D721Med (cell line): ENCODE results near the gene BAZ1A.

ENCODE experiments used
- DNase-seq: peaks from one replicate; pipeline ENCODE4 v3.0.0; 2011; ENCODE audit warnings: low spot score; ENCODE audit not compliant: insufficient read length
- FAIRE-seq: peaks from 2 replicates; lab custom pipeline; 2011; peaks lifted over from hg19 to GRCh38; lab: Jason Lieb, UNC
- CTCF ChIP-seq: IDR thresholded peaks from 2 replicates; pipeline ENCODE4 v1.5.1; 2012; ENCODE audit warnings: mild to moderate bottlenecking, control low read depth; ENCODE audit not compliant: insufficient read depth; ENCODE audit errors: missing control alignments

Gene BAZ1A

GRCh38 chr14:34775922-34776321 lies 99.2 kb downstream of the BAZ1A start:
- FAIRE-seq (no peak), DNase-seq (no peak)
- no peak for TF ChIP-seq CTCF

GRCh38 chr14:34775342-34775741 lies 99.8 kb downstream of the BAZ1A start:
- DNase-seq (no peak), FAIRE-seq (no peak)
- TF ChIP-seq CTCF = no peak

- DNase-seq (no peak), FAIRE-seq (no peak)
- TF ChIP-seq CTCF = no peak
Observed at GRCh38 chr14:34770901-34771300, 104.3 kb downstream of the BAZ1A start.

GRCh38 chr14:34766606-34767005 lies 108.6 kb downstream of the BAZ1A start:
- DNase-seq (no peak), FAIRE-seq (no peak)
- no peak for TF ChIP-seq CTCF

GRCh38 chr14:34766060-34766459 lies 109.1 kb downstream of the BAZ1A start:
- no peak for FAIRE-seq
- peak; percentile 18 for TF ChIP-seq CTCF
- no peak for DNase-seq

GRCh38 chr14:34755215-34755614 lies 119.9 kb downstream of the BAZ1A start:
- TF ChIP-seq CTCF = no peak
- no peak for DNase-seq
- FAIRE-seq = no peak

GRCh38 chr14:34754687-34755086 lies 120.5 kb downstream of the BAZ1A start:
- no peak for TF ChIP-seq CTCF
- DNase-seq = no peak
- no peak for FAIRE-seq
